Bronchial epithelial cell (primary cell): ENCODE data around the gene WNT16. TPM values are rescaled to one million over a fixed set of nuclear protein-coding genes. Genes with fewer than 3 reads are reported as not detected.

Experiments used
- DNase-seq: peaks from one replicate; pipeline ENCODE4 v3.0.0-alpha.2; 2010; ENCODE audit warnings: low read depth
- FAIRE-seq: peaks from 2 replicates; lab custom pipeline; 2011; peaks lifted over from hg19 to GRCh38; lab: Jason Lieb, UNC
- H3K27me3 ChIP-seq: 2 replicates; pipeline ENCODE4 v1.5.1; 2011; ENCODE audit warnings: low read length; ENCODE audit not compliant: control insufficient read depth, insufficient read depth
- H3K36me3 ChIP-seq: 2 replicates; pipeline ENCODE4 v1.5.1; 2011; ENCODE audit warnings: low read length; ENCODE audit not compliant: control insufficient read depth, insufficient read depth
- H3K4me3 ChIP-seq: 2 replicates; pipeline ENCODE4 v1.5.1; 2011; ENCODE audit warnings: mild to moderate bottlenecking, low read depth, low read length, control low read depth
- total RNA-seq: library from RNA; depleted of rRNA; stranded (reverse); fragments of >200 nt; gene quantifications from 2 replicates; pipeline ENCODE4 v1.2.1, GENCODE V29; 2014
- TF ChIP-seq, protein P1 (sequence below): IDR thresholded peaks from 2 replicates; pipeline ENCODE4 v1.5.1; 2011; ENCODE audit warnings: mild to moderate bottlenecking, moderate library complexity, low read length, control low read depth, inconsistent platforms; ENCODE audit not compliant: insufficient read depth, severe bottlenecking

WNT16 gene
- total RNA-seq, 1 donor from 2014 or later, result not detected

DNA sequence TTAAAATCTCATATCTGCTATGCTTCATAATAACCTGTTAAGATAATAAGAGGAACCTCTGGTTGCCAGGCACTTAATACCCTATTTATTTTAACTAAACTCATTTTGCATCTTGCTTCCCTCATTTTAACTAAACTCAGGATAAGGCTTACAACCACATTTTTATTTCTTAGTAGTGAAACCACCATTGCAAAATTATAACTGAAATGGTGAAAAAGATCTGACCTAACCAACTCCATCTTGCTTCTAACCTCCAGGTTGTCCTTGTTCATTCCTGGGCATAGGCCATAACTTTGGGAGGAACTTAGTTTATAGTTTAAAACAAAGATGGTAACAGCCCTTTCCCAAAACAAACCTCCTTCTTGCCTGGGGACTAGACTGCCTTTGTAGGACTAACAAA, 61.3 kb downstream of the WNT16 start:
- FAIRE-seq (no peak), DNase-seq (no peak)
- TF ChIP-seq, protein P1, sequence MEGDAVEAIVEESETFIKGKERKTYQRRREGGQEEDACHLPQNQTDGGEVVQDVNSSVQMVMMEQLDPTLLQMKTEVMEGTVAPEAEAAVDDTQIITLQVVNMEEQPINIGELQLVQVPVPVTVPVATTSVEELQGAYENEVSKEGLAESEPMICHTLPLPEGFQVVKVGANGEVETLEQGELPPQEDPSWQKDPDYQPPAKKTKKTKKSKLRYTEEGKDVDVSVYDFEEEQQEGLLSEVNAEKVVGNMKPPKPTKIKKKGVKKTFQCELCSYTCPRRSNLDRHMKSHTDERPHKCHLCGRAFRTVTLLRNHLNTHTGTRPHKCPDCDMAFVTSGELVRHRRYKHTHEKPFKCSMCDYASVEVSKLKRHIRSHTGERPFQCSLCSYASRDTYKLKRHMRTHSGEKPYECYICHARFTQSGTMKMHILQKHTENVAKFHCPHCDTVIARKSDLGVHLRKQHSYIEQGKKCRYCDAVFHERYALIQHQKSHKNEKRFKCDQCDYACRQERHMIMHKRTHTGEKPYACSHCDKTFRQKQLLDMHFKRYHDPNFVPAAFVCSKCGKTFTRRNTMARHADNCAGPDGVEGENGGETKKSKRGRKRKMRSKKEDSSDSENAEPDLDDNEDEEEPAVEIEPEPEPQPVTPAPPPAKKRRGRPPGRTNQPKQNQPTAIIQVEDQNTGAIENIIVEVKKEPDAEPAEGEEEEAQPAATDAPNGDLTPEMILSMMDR, result no peak
- H3K4me3 ChIP-seq, result no peak overlapping the region
- no peaks in the 10 kb centered on the region for H3K27me3 ChIP-seq
- no peaks in the 10 kb centered on the region for H3K36me3 ChIP-seq

DNA sequence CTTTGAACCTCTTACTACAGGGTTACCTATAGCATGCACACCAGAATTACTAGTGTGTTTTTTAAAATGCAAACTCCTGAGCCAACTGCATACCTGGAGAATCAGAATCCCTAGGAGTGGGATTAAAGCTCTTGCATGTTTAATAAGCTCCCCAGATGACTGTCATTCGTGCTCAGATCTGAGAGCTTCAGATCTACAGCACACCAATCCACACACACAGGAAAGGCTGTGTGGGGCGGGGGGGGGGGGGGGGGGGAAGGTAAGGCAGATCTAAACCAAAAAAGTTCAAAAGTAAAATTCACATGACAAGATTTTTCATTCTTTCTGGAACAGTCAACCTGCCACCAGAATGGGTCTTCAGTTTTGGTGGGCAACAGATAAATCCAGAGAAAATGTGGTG, 61.8 kb downstream of the WNT16 start:
- TF ChIP-seq, protein P1, result no peak
- DNase-seq, result no peak
- FAIRE-seq, result no peak
- Histone ChIP-seq H3K27me3 (no peaks in the 10 kb centered on the region), H3K36me3 (no peaks in the 10 kb centered on the region), H3K4me3 (no peak overlapping the region)

Other genes starting within 250 kb of the WNT16 start
- 41.9 and 42.6 TPM in 2 replicates for gene FAM3C, start 67.3 kb downstream of the WNT16 start, total RNA-seq